G401 (cell line): ENCODE data around the gene SGSM2. TPM values are rescaled to one million over a fixed set of nuclear protein-coding genes. Genes with fewer than 3 reads are reported as not detected.
"Not testable (repeated sequence)": the region's sequence is repeated elsewhere in the genome, so short reads cannot be mapped to it uniquely, and the experiment has no call there.

ENCODE experiments used
- DNase-seq: peaks from one replicate; pipeline ENCODE4 v3.0.0-alpha.2; 2015; ENCODE audit warnings: low spot score
- in situ Hi-C: cut with HindIII; loops from 2 replicates; pipeline ENCODE4 v1.10.0; 2016; ENCODE audit warnings: low sequenced_read_pairs, mixed read lengths
- total RNA-seq: library from RNA; depleted of rRNA; stranded (reverse); fragments of >200 nt; shearing (Covaris generic); gene quantifications from 2 replicates; pipeline ENCODE4 v1.2.3, GENCODE V29; 2014; rRNA removed

Gene SGSM2
- total RNA-seq: 24.7 and 35.2 TPM in 2 replicates

GRCh38 chr17:2336852-2337543, at the start of gene SGSM2:
Gene SGSM2 (plus strand): TSS chr17:2337501. CDS start chr17:2337689, 188 bp downstream.
- in situ Hi-C loops: no loop called here
- DNase-seq: peak; percentile 40

GRCh38 chr17:2289878-2290478, 47.3 kb upstream of the SGSM2 start:
- in situ Hi-C loops: no loop called here
- DNase-seq: no peak

GRCh38 chr17:2292100-2292499, 45.2 kb upstream of the SGSM2 start:
- DNase-seq: no peak
- in situ Hi-C loops: no loop called here

- in situ Hi-C loops: no loop called here
- no peak for DNase-seq
Observed at GRCh38 chr17:2295575-2295974, 41.7 kb upstream of the SGSM2 start.

GRCh38 chr17:2297023-2297422, 40.3 kb upstream of the SGSM2 start:
- no peak for DNase-seq
- in situ Hi-C loops: no loop called here

- in situ Hi-C loops: no loop called here
- DNase-seq: no peak
Observed at GRCh38 chr17:2299136-2299535, 38.2 kb upstream of the SGSM2 start.

- in situ Hi-C loops: no loop called here
- no peak for DNase-seq
Observed at GRCh38 chr17:2299756-2300155, 37.5 kb upstream of the SGSM2 start.

GRCh38 chr17:2302778-2303203, 34.5 kb upstream of the SGSM2 start:
- in situ Hi-C loops: no loop called here
- peak; percentile 16 for DNase-seq

- DNase-seq: peak; percentile 86
- in situ Hi-C loops: no loop called here
Observed at GRCh38 chr17:2303204-2304188, 33.8 kb upstream of the SGSM2 start, which contains the start of the genes SMG6 and SRR. Gene SMG6 (minus strand): TSS chr17:2303785. CDS start chr17:2303720, 65 bp downstream. Gene SRR (plus strand): TSS chr17:2303950. CDS start chr17:2315561, 11,611 bp downstream.

GRCh38 chr17:2304931-2305330, 32.4 kb upstream of the SGSM2 start:
- DNase-seq: no peak
- in situ Hi-C loops: no loop called here

- DNase-seq: no peak
- in situ Hi-C loops: no loop called here
Observed at GRCh38 chr17:2309338-2310154, 27.8 kb upstream of the SGSM2 start.

GRCh38 chr17:2312736-2313135, 24.6 kb upstream of the SGSM2 start:
- in situ Hi-C loops: no loop called here

GRCh38 chr17:2316916-2317205, 20.4 kb upstream of the SGSM2 start:
- in situ Hi-C loops, DNase-seq: not testable (repeated sequence)

More at GRCh38 chr17:2312736-2313135, 24.6 kb upstream of the SGSM2 start:
- no peak for DNase-seq

GRCh38 chr17:2317796-2318195, 19.5 kb upstream of the SGSM2 start:
- DNase-seq: no peak

GRCh38 chr17:2319051-2319450, 18.2 kb upstream of the SGSM2 start:
- in situ Hi-C loops: no loop called here
- no peak for DNase-seq

More at GRCh38 chr17:2317796-2318195, 19.5 kb upstream of the SGSM2 start:
- in situ Hi-C loops: no loop called here

- no peak for DNase-seq
- in situ Hi-C loops: no loop called here
Observed at GRCh38 chr17:2321399-2321798, 15.9 kb upstream of the SGSM2 start.

- in situ Hi-C loops: no loop called here
Observed at GRCh38 chr17:2323629-2324314, 13.5 kb upstream of the SGSM2 start.

GRCh38 chr17:2331303-2331702, 6.0 kb upstream of the SGSM2 start:
- DNase-seq: no peak
- in situ Hi-C loops: no loop called here

More at GRCh38 chr17:2323629-2324314, 13.5 kb upstream of the SGSM2 start:
- DNase-seq: no peak
